SHP77 treated with DMSO at 0.1 percent for 48 hours (cell line): ENCODE data around the gene OR1J1.

Experiments
- DNase-seq: peaks from one replicate; lab custom pipeline; 2025; lab: John Stamatoyannopoulos, UW

Gene OR1J1, protein sequence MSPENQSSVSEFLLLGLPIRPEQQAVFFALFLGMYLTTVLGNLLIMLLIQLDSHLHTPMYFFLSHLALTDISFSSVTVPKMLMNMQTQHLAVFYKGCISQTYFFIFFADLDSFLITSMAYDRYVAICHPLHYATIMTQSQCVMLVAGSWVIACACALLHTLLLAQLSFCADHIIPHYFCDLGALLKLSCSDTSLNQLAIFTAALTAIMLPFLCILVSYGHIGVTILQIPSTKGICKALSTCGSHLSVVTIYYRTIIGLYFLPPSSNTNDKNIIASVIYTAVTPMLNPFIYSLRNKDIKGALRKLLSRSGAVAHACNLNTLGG

DNA sequence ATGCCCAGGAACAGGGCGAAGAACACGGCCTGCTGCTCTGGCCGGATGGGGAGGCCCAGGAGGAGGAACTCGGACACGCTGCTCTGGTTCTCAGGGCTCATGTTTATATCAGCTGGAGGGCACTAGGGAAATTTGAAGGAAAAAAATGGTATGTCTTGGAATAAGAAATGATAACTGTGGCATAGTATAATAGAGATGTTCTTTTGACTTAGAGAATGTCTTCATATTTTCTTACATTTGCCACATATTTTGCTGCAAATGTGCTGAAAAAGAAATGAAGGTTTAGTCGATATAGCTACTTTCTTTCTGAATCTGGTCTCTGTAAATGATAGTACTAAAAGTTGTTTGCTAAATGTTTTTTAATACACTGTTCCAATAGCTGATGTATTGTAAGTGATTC, at the start of gene OR1J1:
OR1J1 (minus strand) TSS at position 101 of the 400 bp plus-strand sequence; CDS start at position 101, 0 bp downstream.
- no peak for DNase-seq

DNA sequence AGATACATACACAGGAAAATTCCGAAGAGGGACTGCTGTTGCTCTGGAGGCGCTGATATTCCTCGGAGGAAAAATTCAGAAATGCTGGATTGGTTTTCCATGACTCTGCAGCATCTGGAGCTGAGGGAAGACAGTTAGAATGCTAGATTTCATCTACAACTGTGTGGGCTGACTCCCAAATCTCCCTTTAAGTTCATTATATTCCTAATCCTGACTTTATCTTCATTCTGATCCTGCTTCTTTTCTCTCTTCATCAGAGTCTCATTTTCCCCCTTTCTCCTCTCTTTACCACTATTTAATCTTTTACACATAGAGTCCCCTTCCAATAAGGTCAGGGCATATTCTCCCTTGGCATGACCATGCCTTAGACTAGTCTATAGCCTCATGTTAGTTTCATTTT, 49.5 kb upstream of the OR1J1 start, which contains the start of gene OR1N1:
OR1N1 (minus strand) TSS at position 101 of the 400 bp plus-strand sequence; CDS start at position 101, 0 bp downstream.
- no peak for DNase-seq

DNA sequence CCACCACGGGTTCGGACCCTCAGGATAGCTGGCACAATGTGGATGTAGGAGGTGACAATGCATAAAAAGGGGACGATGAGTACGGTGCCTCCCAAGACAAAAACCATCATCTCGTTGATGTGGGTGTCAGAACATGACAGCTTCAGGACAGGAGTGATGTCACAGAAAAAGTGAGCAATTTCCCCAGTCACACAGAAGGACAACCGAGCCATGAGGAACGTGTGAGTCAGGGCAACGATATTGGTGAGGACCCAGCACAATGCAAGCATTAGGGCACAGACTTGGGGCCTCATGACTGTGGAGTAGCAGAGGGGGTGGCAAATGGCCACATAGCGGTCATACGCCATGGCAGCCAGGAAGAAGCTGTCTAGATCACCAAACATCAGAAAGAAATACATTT, 48.9 kb upstream of the OR1J1 start:
- DNase-seq, result no peak

DNA sequence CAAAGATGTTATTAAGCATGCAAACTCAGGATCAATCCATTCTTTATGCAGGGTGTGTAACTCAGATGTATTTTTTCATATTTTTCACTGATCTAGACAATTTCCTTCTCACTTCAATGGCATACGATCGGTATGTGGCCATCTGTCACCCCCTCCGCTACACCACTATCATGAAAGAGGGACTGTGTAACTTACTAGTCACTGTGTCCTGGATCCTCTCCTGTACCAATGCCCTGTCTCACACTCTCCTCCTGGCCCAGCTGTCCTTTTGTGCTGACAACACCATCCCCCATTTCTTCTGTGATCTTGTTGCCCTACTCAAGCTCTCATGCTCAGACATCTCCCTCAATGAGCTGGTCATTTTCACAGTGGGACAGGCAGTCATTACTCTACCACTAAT, 41.6 kb upstream of the OR1J1 start:
- DNase-seq, result no peak

DNA sequence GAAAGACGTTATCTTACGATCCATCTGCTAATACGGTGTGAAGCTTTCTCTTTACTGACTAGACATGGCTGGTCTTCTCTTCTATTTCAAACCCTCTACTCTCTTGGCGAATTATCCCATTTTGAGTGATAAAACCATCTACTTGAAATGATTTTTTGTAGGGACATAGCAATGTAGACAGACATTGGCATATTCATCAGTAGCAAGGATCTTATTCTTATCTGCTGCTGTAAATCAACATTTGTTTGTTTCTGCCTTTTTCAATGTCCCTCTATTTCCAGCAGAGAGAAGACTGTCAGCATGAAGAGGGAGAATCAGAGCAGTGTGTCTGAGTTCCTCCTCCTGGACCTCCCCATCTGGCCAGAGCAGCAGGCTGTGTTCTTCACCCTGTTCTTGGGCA, 41.1 kb upstream of the OR1J1 start, which contains the start of gene OR1J4:
OR1J4 (plus strand) TSS at position 301 of the 400 bp plus-strand sequence; CDS start at position 301, 0 bp downstream.
- DNase-seq, result no peak

DNA sequence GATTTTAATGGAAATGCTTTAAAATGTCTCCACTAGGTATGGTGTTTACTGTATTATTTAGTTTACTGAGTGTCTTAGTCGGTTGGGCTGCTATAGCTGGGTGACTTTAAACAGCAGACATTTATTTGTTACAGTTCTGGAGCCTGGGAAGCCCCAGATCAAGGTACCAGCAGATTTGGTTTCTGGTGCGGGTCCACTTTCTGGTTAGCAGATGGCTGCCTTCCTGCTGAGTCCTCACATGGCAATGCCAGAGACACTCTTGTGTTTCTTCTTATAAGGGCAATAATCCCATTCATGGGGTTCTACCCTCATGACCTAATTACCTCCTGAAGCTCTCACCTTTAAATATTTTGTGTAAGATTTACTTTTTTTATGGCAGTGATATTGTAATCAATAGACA, 40.5 kb upstream of the OR1J1 start:
- DNase-seq, result no peak

DNA sequence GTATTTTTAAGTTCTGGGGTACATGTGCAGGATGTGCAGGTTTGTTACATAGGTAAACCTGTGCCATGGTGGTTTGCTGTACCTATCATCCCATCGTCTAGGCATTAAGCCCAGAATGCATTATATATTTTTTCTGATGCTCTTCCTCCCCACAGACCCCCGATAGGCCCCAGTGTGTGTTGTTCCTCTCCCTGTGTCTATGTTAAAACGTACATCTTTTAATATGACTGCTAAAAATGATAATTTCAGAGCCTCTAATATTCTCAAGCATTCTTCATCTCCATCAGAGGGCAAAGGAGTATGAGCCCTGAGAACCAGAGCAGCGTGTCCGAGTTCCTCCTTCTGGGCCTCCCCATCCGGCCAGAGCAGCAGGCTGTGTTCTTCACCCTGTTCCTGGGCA, 32.8 kb upstream of the OR1J1 start, which contains the start of gene OR1J2:
OR1J2 (plus strand) TSS at position 301 of the 400 bp plus-strand sequence; CDS start at position 301, 0 bp downstream.
- no peak for DNase-seq

DNA sequence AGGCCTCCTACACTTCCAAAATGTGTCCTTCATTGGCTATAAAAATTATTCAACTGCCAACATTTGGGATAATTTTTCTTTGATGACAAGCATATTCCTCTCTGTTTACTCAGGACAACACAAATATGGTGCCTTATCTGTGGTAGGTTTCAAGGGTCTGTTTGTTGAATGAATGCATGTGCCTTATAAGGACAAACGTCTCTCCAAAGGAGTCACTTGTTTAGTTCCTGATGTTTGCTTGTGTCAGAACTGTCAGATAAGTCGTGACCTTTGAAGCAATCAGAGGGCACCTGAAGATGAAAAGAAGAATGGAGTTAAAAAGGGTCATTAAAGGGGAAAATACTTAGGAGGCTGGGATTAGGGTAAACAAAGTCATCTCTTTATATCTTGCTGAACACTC, 29.2 kb upstream of the OR1J1 start:
- DNase-seq, result no peak

DNA sequence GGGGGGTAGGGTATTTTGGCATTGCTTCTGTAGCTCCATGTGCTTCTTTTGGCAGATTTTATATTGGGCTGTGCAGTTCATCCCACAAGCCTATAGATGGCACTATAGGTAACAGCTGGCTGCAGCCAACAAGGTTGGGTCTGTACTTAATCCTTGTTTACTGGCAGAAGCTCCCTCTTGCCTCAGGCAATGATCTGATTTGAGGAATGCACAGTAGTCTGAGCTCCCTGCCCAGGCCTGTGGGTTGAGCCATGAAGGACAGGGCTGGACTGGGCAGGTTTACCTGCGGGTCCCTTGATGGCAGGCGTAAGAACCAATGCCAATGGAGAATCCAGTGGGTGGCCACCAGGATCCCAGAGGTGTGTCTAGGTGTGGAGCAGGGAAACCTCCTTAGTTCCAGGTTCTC, 21.2 kb upstream of the OR1J1 start:
- DNase-seq, result peak; percentile 18

DNA sequence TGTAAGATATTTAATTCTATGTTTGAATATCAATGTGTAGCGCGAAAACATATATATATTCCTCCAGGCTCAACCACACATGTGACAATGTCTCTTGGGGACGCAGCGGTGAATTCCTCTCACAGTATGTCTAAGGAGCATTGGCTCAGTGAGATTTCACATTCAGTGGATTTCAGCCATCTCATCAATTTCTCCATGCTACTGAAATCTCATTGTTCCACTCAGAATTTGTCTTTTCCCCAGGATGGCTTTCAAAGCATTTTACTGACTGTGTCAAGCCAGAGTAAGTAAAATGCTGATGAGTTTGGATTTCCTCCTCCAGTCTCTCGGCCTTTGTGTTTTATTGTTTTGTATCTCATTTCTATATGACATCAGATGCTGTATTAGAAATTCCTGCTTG, 1.3 kb upstream of the OR1J1 start:
- no peak for DNase-seq

DNA sequence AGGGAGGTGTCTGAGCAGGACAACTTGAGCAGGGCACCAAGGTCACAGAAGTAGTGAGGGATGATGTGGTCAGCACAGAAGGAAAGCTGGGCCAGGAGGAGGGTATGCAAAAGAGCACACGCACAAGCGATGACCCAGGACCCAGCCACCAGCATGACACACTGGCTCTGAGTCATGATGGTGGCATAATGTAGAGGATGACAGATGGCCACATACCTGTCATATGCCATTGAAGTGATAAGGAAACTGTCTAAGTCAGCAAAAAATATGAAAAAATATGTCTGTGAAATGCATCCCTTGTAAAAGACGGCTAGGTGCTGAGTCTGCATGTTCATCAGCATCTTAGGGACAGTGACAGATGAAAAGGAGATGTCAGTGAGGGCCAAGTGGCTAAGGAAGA, 380 bp downstream of the OR1J1 start:
- DNase-seq, result no peak

DNA sequence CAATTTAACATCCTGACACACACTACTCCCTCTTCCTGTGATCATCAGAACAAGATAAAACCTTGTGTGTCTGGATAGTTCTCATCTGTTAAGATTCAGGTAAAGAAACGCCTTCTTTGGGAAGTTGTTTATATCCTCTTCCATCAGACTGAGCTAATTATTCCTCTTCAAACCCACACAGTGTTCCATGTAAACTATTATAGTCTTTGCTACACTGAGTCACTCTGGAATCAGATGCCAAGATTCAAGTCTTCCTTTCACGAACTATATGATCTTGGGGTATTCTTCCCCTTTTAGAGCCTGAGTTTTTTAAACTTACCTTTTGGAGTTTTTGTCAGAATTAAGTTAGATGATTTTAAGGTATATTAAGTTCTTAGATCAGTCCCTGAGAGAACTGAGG, 2.0 kb downstream of the OR1J1 start:
- no peak for DNase-seq

DNA sequence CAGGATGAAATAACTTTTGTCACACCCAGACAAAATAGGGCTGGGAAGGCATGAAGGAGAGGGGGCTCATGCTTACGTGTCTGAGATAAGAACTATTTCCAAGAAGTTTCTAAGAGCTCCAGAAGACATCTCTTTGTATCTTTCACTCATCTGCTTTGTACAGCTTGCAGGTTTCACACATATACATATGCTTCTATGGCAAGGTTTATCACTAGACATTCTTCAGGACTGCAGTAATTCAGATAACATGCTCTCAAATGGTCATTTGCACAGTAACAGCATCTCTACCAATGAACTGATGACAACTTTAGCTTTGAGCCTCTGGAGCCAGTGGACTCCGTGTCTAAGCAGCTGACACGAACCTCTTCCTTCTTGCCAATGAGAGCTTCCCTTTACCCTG, 3.2 kb downstream of the OR1J1 start:
- no peak for DNase-seq

DNA sequence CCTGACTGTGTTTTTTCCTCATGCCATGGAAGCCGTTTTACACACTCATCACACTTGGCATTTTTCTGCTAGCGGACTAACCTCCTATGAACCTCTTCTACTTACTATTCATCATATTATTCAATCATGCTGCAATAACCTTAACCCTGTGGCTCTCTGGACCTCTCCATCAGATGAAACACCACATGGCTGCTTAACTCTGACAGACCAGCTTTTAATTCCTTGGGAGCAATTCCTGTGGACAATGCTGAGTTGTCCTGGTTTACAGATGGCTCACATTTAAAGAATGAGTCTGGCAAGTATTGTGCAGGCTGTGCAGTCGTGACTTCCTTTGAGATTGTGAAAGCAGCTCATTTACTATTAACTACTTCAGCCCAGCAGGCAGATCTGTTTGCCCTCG, 9.0 kb downstream of the OR1J1 start:
- DNase-seq, result no peak

DNA sequence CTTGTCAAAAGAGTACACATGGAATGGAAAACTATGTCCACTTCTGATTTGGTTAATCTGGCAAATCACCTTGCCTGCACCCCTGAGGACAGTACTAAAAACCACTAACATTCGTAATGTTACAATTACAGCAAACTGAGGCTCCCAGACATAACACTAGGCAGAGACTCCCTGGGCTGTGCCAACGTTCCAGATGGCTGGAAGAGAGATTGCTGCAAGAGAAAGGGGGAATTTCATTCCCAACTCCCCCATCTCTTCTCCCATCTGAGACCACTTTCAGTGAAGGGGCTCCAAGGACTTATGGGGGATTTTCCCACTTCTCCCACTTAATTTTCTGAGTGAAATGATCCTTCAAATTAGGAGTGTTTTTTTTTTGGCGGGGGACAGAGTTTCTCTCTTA, 11.3 kb downstream of the OR1J1 start:
- DNase-seq, result no peak

DNA sequence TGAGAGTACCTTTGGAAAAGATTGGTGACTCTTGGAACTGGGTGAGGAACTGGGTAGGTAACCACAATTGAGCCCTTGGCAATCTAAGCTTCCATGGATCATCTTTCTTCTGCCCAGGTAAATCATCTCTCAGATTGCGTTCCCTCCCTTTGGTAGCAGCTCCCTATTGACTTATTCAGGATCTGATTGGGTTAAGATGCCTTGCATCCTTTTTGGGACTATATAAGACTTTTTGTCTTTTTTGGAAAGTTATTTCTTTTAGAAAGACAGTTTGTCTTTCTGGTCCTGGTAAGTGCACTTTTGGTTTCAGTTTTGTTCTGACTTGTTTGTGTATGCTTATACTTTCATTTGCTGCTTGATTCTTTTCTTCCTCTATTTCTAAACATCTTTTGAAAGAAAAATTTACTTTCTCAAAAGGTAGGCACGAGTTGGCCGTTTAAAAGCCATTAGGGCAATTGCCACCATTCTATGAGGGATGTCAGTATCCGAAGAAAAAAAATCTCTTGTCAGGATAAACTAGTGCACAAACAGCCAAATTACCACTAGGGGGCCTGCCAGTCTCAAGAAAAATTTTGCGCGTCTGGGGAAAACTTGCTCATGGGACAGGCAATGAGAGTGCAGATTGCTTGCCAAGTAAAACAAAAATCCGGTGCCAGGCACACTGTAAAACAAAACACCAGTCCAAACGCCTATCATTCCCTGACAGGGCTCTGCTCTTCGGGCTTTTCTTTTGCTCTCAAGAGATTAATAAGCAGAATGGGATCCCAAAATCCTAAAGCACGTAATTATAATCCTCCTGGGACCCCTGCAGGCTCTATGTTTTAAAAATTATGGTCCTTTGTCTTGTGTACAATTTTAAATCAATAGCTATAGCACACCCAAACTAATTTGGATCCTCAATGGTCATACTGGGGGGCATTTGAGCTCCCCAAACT, 12.8 kb downstream of the OR1J1 start:
- DNase-seq, result peak; percentile 71

DNA sequence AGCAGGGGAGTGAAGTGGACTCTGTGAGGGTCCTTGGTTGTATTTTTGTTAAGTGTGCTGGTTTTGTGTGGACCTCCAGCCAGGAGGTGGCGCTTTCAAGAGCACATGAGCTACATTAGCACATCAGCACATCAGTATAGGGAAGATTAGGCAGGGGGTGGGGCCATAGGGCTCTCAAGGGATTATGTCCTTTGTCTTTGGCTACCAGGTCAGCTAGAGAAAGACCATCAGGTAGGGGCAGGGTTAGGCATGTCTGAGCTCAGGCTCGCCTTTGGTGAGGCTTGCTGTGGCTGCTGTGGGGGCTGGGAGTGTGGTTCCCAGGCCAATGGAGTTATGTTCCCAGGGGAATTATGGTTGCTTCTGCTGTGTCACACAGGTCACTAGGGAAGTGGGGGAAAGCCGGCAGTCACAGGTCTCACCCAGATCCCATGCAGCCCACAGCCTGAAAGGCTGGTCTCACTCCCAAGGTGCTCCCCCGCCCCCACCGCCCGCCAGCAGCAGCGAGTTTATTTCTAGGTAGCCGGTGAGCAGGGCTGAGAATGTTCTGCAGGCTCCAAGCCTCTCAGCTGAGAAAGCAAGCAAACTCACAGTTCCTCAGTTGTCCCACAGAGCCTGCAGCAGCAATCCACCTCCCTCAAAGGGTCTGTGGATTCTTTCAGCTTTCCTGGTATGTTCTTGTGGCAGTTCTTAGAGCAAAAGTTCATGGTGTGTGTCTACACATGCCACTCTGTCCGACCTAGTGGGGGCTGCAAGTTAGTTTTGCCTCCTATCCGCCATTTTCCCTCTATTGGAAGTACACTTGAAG, 13.7 kb downstream of the OR1J1 start:
- DNase-seq, result peak; percentile 57

DNA sequence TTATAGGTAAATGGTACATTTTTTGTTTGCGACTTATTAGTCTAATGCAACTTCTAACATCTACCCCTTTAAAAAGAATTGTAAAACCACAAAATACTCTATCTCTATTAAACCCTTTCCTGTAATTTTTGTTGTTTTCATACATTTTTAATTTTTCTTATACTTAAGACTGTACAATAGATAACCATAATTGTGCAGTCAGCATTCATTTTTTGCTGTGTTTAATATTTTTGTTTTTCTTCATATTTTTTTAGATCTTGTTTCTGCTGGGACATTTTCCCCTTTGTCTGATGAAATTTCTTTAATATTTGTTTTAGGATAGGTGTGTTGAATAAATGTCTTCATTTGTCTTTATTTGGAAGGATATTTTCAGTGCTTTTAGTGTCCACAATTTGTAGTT, 19.9 kb downstream of the OR1J1 start:
- DNase-seq, result no peak

DNA sequence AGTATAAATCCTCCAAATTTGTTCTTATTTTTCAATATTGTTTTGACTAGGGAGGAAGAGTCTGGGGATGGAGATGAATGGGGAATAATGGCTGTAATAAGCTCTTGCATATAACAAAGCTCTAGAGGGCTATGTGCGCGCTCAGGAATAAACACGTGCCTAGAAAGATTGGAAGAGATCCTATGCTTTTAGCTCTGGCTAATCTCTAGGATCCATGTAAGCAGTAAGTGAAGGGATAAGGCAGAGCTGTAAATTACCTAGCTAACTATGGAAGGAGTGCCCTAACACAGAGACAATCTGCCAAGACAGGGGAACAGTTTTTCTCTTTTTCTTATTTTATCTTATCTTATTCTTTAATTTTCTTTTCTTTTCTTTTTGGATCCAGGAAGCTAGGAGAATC, 21.6 kb downstream of the OR1J1 start:
- no peak for DNase-seq

DNA sequence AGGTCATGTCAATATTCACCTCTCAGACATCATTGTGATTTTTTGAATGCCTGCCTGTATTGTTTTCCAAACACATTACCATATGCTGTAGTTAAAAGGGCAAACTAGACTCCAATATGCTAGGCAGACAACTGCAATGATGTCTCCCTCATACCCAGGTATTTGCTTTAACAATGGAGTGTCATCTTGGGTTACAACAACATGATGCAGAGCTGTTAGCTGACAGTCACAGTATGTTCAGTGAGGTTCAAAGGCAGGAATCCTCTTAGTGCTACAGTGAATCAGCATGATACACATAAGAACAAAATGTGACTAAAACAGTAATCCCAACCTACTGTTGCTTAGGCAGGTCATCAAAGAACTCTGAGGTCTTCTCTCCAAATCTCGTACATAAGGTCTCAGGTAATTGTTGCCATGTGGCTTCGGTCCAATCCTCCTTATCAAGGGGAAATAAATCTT, 24.0 kb downstream of the OR1J1 start:
- no peak for DNase-seq

DNA sequence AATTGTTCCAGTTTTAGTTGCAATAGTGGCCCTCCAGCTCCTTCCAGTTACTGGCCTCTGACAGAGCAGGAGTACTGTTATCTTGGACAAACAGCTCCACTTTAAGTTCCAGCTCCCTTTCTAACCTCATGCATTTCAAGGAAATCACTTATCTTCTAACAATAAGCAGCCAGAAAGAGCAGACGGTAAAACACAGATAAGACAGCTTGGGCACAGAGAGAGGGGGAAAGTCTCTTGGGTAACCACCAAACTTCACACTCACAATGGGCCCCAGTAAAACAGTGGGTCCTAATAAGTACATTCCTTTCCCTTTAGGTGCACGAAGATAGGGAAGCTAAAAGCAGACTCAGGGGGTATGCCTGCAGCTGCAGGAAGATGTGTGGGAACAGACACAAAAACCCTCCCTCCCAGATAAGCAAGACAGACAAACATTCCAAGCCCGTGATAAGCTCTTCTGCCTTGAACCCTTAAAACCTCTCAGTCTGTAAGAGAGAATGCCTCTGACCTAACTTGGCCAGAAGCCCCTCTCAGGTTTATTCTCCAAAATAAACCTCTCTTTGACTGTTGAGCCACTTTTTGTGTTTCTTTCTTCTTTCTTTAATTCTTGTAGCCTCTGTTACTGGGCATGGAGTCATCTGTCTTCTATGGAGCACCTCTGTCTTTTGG, 30.8 kb downstream of the OR1J1 start:
- DNase-seq, result no peak
